IMR-90 (cell line): ENCODE data around the gene FKBP10. TPM values are rescaled to one million over a fixed set of nuclear protein-coding genes. Genes with fewer than 3 reads are reported as not detected.

Experiments used
- ATAC-seq: fragments of 200-7000 bp; cut with Tn5 transposase; 2 replicates; pipeline ENCODE4 v1.9.1; 2020; ENCODE audit warnings: low read depth, mild to moderate bottlenecking, moderate library complexity
- BruUV-seq: library from RNA; stranded (reverse); fragments of 400-500 nt; replicated peaks from 2 replicates; lab custom pipeline; 2021; lab: Mats Ljungman, UMichigan
- CTCF ChIA-PET: fragments of 300-600 bp; formaldehyde crosslinking; extraction: SDS; loops from one replicate; lab custom pipeline; 2021; ENCODE audit warnings: antibody characterized with exemption; lab: Yijun Ruan, JAX
- POLR2A ChIA-PET: fragments of 300-600 bp; sonication (Branson Sonifier 250); formaldehyde crosslinking; loops from one replicate; lab custom pipeline; 2022; ENCODE audit warnings: antibody characterized with exemption; ENCODE audit not compliant: unreplicated experiment; lab: Charles Lee
- DNase-seq: peaks from one replicate; pipeline ENCODE4 v3.0.0; 2013
- H2AFZ ChIP-seq: replicated peaks from 2 replicates; pipeline ENCODE3; 2013; ENCODE audit warnings: low read length, mild to moderate bottlenecking; ENCODE audit not compliant: poor library complexity
- H2AK5ac ChIP-seq: 2 replicates; pipeline ENCODE4 v1.6.1; 2013; ENCODE audit warnings: low read depth, low read length, inconsistent platforms
- H2AK9ac ChIP-seq: replicated peaks from 2 replicates; pipeline ENCODE3; 2013; ENCODE audit warnings: mild to moderate bottlenecking, low read depth, low read length, moderate library complexity; ENCODE audit not compliant: poor library complexity
- H2BK120ac ChIP-seq: 2 replicates; pipeline ENCODE4 v1.6.1; 2013; ENCODE audit warnings: low read depth, low read length, inconsistent platforms
- H2BK15ac ChIP-seq: 3 replicates; pipeline ENCODE4 v1.6.1; 2013; ENCODE audit warnings: low read depth, low read length, inconsistent platforms
- H2BK20ac ChIP-seq: 2 replicates; pipeline ENCODE4 v1.6.1; 2013; ENCODE audit warnings: low read depth, mild to moderate bottlenecking, inconsistent platforms, low read length, moderate library complexity
- H2BK5ac ChIP-seq: 2 replicates; pipeline ENCODE4 v1.6.1; 2013; ENCODE audit warnings: mild to moderate bottlenecking, low read depth, low read length, inconsistent platforms; ENCODE audit not compliant: poor library complexity, severe bottlenecking
- H3K14ac ChIP-seq: replicated peaks from 2 replicates; pipeline ENCODE4 v1.6.1; 2013; ENCODE audit warnings: low read depth, low read length, inconsistent platforms
- H3K18ac ChIP-seq: 2 replicates; pipeline ENCODE4 v1.6.1; 2013; ENCODE audit warnings: low read depth, low read length, control low read depth
- H3K23ac ChIP-seq: 2 replicates; pipeline ENCODE4 v1.6.1; 2013; ENCODE audit warnings: low read depth, low read length, inconsistent platforms
- H3K27ac ChIP-seq: 2 replicates; pipeline ENCODE4 v1.5.1; 2013; ENCODE audit warnings: mild to moderate bottlenecking, control low read depth, low read length; ENCODE audit not compliant: insufficient read depth
- H3K27me3 ChIP-seq: 2 replicates; pipeline ENCODE4 v1.6.1; 2013; ENCODE audit warnings: low read length; ENCODE audit not compliant: control insufficient read depth, insufficient read depth
- H3K36me3 ChIP-seq: 2 replicates; pipeline ENCODE4 v1.6.1; 2013; ENCODE audit warnings: low read length, mixed read lengths; ENCODE audit not compliant: control insufficient read depth, insufficient read depth
- H3K4ac ChIP-seq: 2 replicates; pipeline ENCODE4 v1.6.1; 2013; ENCODE audit warnings: low read depth, low read length, inconsistent platforms
- H3K4me1 ChIP-seq: 2 replicates; pipeline ENCODE4 v1.6.1; 2013; ENCODE audit warnings: low read length, mixed read lengths; ENCODE audit not compliant: control insufficient read depth, insufficient read depth
- H3K4me2 ChIP-seq: 2 replicates; pipeline ENCODE4 v1.6.1; 2013; ENCODE audit warnings: low read depth, mild to moderate bottlenecking, control low read depth, low read length, moderate library complexity
- H3K4me3 ChIP-seq: 2 replicates; pipeline ENCODE4 v1.5.1; 2013; ENCODE audit warnings: low read depth, mild to moderate bottlenecking, control low read depth, low read length, moderate library complexity; ENCODE audit not compliant: insufficient read depth
- H3K56ac ChIP-seq: 2 replicates; pipeline ENCODE4 v1.6.1; 2013; ENCODE audit warnings: low read length, inconsistent platforms; ENCODE audit not compliant: insufficient read depth; ENCODE audit errors: extremely low read depth
- H3K79me1 ChIP-seq, 2 experiments: 2 replicates each; pipeline ENCODE4 v1.6.1; 2013; ENCODE audit warnings: low read length in 2 of 2, inconsistent platforms in 1 of 2, low read depth in 1 of 2
- H3K9ac ChIP-seq: 2 replicates; pipeline ENCODE4 v1.6.1; 2013; ENCODE audit warnings: low read depth, low read length, control low read depth
- H3K9me1 ChIP-seq: 2 replicates; pipeline ENCODE4 v1.6.1; 2013; ENCODE audit warnings: low read length, inconsistent platforms; ENCODE audit not compliant: insufficient read depth
- H3K9me3 ChIP-seq: 2 replicates; pipeline ENCODE4 v1.6.1; 2013; ENCODE audit warnings: low read length; ENCODE audit not compliant: control insufficient read depth, insufficient read depth
- H4K20me1 ChIP-seq: 2 replicates; pipeline ENCODE4 v1.6.1; 2013; ENCODE audit warnings: low read length, inconsistent platforms; ENCODE audit not compliant: insufficient read depth
- H4K5ac ChIP-seq: 2 replicates; pipeline ENCODE4 v1.6.1; 2013; ENCODE audit warnings: mild to moderate bottlenecking, low read depth, low read length, control low read depth
- H4K8ac ChIP-seq, 2 experiments: 2 replicates each; pipeline ENCODE4 v1.6.1; 2013; ENCODE audit warnings: low read depth in 2 of 2, low read length in 2 of 2, control low read depth in 1 of 2, inconsistent platforms in 1 of 2
- H4K91ac ChIP-seq: 2 replicates; pipeline ENCODE4 v1.6.1; 2013; ENCODE audit warnings: low read depth, low read length, inconsistent platforms; ENCODE audit not compliant: insufficient read depth
- CEBPB ChIP-seq: IDR thresholded peaks from 2 replicates; pipeline ENCODE4 v1.6.1; 2012; ENCODE audit warnings: low read depth, low read length, improper control_type of control experiment
- CHD1 ChIP-seq: IDR thresholded peaks from 2 replicates; pipeline ENCODE4 v1.6.1; 2012; ENCODE audit warnings: low read depth, low read length, improper control_type of control experiment
- CTCF ChIP-seq: conservative IDR thresholded peaks from 2 replicates; pipeline ENCODE4 v1.5.1; 2012; ENCODE audit warnings: mild to moderate bottlenecking, low read depth, low read length, improper control_type of control experiment
- ELK1 ChIP-seq: fragments of 150-350 bp; IDR thresholded peaks from 2 replicates; pipeline ENCODE4 v1.6.1; 2016; ENCODE audit warnings: low read depth, mild to moderate bottlenecking, low read length, moderate library complexity, borderline replicate concordance
- FOS ChIP-seq: fragments of 150-350 bp; IDR thresholded peaks from 2 replicates; pipeline ENCODE4 v1.6.1; 2016; ENCODE audit warnings: low read depth, low read length
- MAFK ChIP-seq: IDR thresholded peaks from 2 replicates; pipeline ENCODE4 v1.6.1; 2012; ENCODE audit warnings: low read depth, low read length, improper control_type of control experiment
- MAZ ChIP-seq: IDR thresholded peaks from 2 replicates; pipeline ENCODE4 v1.6.1; 2012; ENCODE audit warnings: low read depth, mild to moderate bottlenecking, low read length, improper control_type of control experiment, moderate library complexity, borderline replicate concordance
- MXI1 ChIP-seq: IDR thresholded peaks from 2 replicates; pipeline ENCODE4 v1.6.1; 2012; ENCODE audit warnings: low read depth, mild to moderate bottlenecking, low read length, moderate library complexity, borderline replicate concordance
- RCOR1 ChIP-seq: IDR thresholded peaks from 2 replicates; pipeline ENCODE4 v1.6.1; 2012; ENCODE audit warnings: mild to moderate bottlenecking, low read length, improper control_type of control experiment; ENCODE audit not compliant: insufficient replicate concordance
- SMC3 ChIP-seq: fragments of 150-350 bp; IDR thresholded peaks from 2 replicates; pipeline ENCODE4 v1.6.1; 2016; ENCODE audit warnings: low read depth, mild to moderate bottlenecking, antibody characterized with exemption, low read length, moderate library complexity
- WGBS, 2 experiments: methylation state at CpG; one replicate each; pipeline versions ENCODE4 v1.1.5 to v1.1.7; 2013; ENCODE audit warnings: missing lambda C conversion rate in 2 of 2; ENCODE audit not compliant: insufficient read length in 1 of 2; ENCODE audit errors: extremely low coverage in 2 of 2; 5-methylcytosine and 5-hydroxymethylcytosine counted together
- dilution Hi-C: fragments of 300-500 bp; cut with HindIII; formaldehyde crosslinking; loops from one replicate; pipeline ENCODE4 v1.14.3; 2018; ENCODE audit warnings: low sequenced_read_pairs; ENCODE audit not compliant: unreplicated experiment
- in situ Hi-C: fragments of 300-500 bp; cut with MboI; formaldehyde crosslinking; loops from 3 replicates; pipeline ENCODE4 v1.14.3; 2019; ENCODE audit warnings: low sequenced_read_pairs, inconsistent platforms, mixed read lengths
- intact Hi-C: fragments of 100-400 bp; cut with micrococcal nuclease; formaldehyde crosslinking; loops from 2 replicates; pipeline ENCODE4 v1.10.0; 2022
- polyA plus RNA-seq, 3 experiments: library from polyadenylated mRNA; depleted of rRNA; stranded (reverse); fragments of >200 nt; gene quantifications; 2 replicates each; pipeline ENCODE4 v1.2.3, GENCODE V29; 2012; ENCODE audit warnings: low replicate concordance in 1 of 3
- total RNA-seq: library from RNA; depleted of rRNA; stranded (reverse); fragments of >200 nt; gene quantifications from 2 replicates; pipeline ENCODE4 v1.2.3, GENCODE V29; 2012

The FKBP10 gene
- total and polyA plus RNA-seq, 2 of the 4 experiments (the other 2 are of a cell fraction) = 170 to 984 TPM

- peaks cover 28% of the 10 kb centered on the region for H4K20me1 ChIP-seq
- H2BK15ac ChIP-seq = no peak overlapping the region
Observed at GRCh38 chr17:41824086-41824485, 11.3 kb downstream of the FKBP10 start.

More at GRCh38 chr17:41824086-41824485, 11.3 kb downstream of the FKBP10 start:
- Histone ChIP-seq H3K4me2 (no peak overlapping the region), H3K4me1 (peaks cover 2% of the 10 kb centered on the region; the same call in 1 of the 2 replicates), H3K79me1 (peaks cover 4 to 35% of the 10 kb centered on the region in 2 experiments; a peak in 3 of 4 replicates), H2BK5ac (no peak overlapping the region), H3K4ac (no peak overlapping the region), H2AFZ (no peak overlapping the region), H3K9me3 (no peaks in the 10 kb centered on the region), H3K14ac (no peak overlapping the region), H2AK5ac (no peak overlapping the region), H3K9ac (no peak overlapping the region), H2AK9ac (no peak overlapping the region), H3K36me3 (peaks cover 42% of the 10 kb centered on the region), H3K27ac (no peak overlapping the region), H3K9me1 (peaks cover 9% of the 10 kb centered on the region), H3K23ac (no peak overlapping the region), H2BK120ac (no peak overlapping the region), H3K56ac (no peak overlapping the region), H3K4me3 (no peak overlapping the region), H4K8ac (no peak overlapping the region), H3K18ac (no peak overlapping the region), H2BK20ac (no peak overlapping the region), H4K5ac (no peak overlapping the region), H4K91ac (no peak overlapping the region), H3K27me3 (no peaks in the 10 kb centered on the region)
- ATAC-seq = no peak
- in situ Hi-C loops (no loop called here), intact Hi-C loops (no loop called here), dilution Hi-C loops (no loop called here)
- ChIA-PET POLR2A (interaction anchor here (0.6 to 1.5 kb wide), 2 partner anchors 9 to 25 kb away, joined by 3 to 7 read pairs; no protein-coding TSS in a partner anchor), CTCF (no interaction called here)
- no peak for DNase-seq
- WGBS, 2 experiments = no CpG with 5 or more reads among the region's 7 CpGs
- TF ChIP-seq SMC3 (no peak), CHD1 (no peak), MAFK (no peak), ELK1 (no peak), CEBPB (no peak), MAZ (no peak), CTCF (no peak), RCOR1 (no peak), FOS (no peak), MXI1 (no peak)
- BruUV-seq = no TSS peak
